ENCODE data around the gene TP53AIP1.

The TP53AIP1 gene

DNA sequence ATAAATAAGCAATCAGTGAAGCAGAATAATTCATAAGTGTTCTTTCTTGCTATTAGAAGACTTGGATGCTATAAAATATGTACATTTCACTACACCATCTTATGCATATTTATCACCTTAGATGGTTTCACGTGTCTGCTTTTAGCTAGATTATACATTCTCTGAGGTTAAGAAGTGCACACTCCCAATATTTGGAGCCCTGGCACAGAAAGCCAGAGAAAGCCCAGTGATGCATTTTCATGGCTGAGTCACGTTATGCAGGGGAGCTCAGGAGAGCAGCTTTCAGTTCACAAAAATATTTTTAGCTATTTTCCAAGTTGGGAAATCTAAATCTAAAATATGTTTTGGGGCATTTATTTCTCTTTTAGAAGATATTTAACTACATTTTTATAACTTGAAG is 5.1 kb upstream of the TP53AIP1 start:
- no peak for DNase-seq (ENCODE audit: insufficient read length, low spot score)
- FAIRE-seq = no peak
- no peak for TF ChIP-seq PAX5 (IDR thresholded peaks at IDR 0.05; ENCODE audit: insufficient read depth, low read length, severe bottlenecking)
- TF ChIP-seq SPI1 (IDR thresholded peaks at IDR 0.05; ENCODE audit: low read depth, low read length) = no peak
- no peak for TF ChIP-seq POLR2A (IDR thresholded peaks at IDR 0.05; ENCODE audit: low read depth, low read length)
- TF ChIP-seq POLR2AphosphoS5 (IDR thresholded peaks at IDR 0.05; ENCODE audit: low read depth, low read length) = no peak
- no peak for TF ChIP-seq POU2F2 (IDR thresholded peaks at IDR 0.05; ENCODE audit: low read depth, low read length)
- TF ChIP-seq TAF1 (IDR thresholded peaks at IDR 0.05; ENCODE audit: low read depth, low read length) = no peak

DNA sequence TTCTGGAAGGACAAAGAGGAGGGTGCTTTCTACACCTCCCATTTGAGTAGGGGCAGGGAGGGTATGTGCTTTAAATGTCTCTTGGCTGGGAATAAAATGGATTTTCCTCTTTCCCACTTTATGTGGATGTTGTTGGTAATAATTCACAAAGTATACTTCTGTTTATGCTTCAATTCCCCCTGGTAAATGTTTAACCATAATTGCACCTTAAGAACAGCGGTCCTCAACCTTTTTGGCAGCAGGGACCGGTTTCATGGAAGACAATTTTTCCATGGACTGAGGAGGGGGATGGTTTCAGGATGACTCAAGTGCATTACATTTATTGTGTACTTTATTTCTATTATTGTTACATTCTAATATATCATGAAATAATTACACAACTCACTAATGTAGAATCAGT is 4.0 kb upstream of the TP53AIP1 start:
- DNase-seq (ENCODE audit: insufficient read length, low spot score) (no peak), FAIRE-seq (no peak)
- no peak for TF ChIP-seq POLR2A (IDR thresholded peaks at IDR 0.05; ENCODE audit: low read depth, low read length)
- TF ChIP-seq PAX5 (IDR thresholded peaks at IDR 0.05; ENCODE audit: insufficient read depth, low read length, severe bottlenecking) = no peak
- TF ChIP-seq POU2F2 (IDR thresholded peaks at IDR 0.05; ENCODE audit: low read depth, low read length) = no peak
- TF ChIP-seq TAF1 (IDR thresholded peaks at IDR 0.05; ENCODE audit: low read depth, low read length) = no peak
- no peak for TF ChIP-seq POLR2AphosphoS5 (IDR thresholded peaks at IDR 0.05; ENCODE audit: low read depth, low read length)
- TF ChIP-seq SPI1 (IDR thresholded peaks at IDR 0.05; ENCODE audit: low read depth, low read length) = no peak

DNA sequence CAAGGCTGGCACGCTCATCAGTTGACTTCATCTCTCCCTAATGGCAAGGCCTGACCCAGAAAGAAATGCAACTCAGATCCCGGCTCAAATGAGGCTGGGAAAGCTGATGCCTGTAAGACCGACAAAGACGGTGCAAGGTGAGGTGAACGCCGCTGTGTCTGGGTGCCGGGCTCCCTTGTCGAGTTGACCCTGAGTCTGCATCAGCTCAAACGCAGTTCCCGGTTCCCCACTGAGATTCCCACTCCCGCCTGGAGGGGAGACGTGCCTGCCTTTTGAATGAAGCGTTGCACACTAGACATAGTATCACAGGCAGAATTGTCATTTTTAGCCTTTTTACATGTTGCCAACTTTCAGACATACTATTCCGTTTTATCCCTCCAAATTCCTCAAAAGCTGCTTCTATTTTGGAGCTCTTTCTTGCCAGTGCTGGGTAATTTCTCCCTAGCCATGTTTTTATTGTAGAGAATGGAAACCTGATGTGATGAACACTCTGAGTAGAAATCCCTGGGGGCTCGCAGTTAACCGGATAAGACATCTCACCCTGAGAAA is 831 bp upstream of the TP53AIP1 start:
- FAIRE-seq = no peak
- TF ChIP-seq TAF1 (IDR thresholded peaks at IDR 0.05; ENCODE audit: low read depth, low read length) (no peak), SPI1 (IDR thresholded peaks at IDR 0.05; ENCODE audit: low read depth, low read length) (no peak), PAX5 (IDR thresholded peaks at IDR 0.05; ENCODE audit: insufficient read depth, low read length, severe bottlenecking) (no peak), POU2F2 (IDR thresholded peaks at IDR 0.05; ENCODE audit: low read depth, low read length) (no peak), POLR2A (IDR thresholded peaks at IDR 0.05; ENCODE audit: low read depth, low read length) (no peak), POLR2AphosphoS5 (IDR thresholded peaks at IDR 0.05; ENCODE audit: low read depth, low read length) (no peak)

DNA sequence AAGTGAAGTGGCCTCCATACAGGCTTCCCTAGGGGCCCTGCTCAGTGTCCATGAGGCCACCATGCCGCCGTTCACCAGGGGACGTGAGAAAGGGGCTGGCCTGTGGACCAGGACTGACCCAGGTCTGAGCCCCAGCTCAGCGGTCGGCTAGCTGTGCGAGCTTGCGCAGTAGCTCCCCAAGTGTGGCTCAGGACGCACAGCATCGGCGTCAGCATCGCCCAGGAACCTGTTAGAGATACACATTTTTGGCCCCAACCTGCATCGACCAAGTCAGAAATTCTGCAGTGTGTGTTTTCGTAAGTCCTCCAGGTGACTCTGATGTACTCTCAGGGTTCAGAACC is 429 bp downstream of the TP53AIP1 start:
- DNase-seq (ENCODE audit: insufficient read length, low spot score) = no peak
- no peak for FAIRE-seq
- TF ChIP-seq POLR2A (IDR thresholded peaks at IDR 0.05; ENCODE audit: low read depth, low read length) = no peak

More for the DNA sequence above, 831 bp upstream of the TP53AIP1 start:
- no peak for DNase-seq (ENCODE audit: insufficient read length, low spot score)

DNA sequence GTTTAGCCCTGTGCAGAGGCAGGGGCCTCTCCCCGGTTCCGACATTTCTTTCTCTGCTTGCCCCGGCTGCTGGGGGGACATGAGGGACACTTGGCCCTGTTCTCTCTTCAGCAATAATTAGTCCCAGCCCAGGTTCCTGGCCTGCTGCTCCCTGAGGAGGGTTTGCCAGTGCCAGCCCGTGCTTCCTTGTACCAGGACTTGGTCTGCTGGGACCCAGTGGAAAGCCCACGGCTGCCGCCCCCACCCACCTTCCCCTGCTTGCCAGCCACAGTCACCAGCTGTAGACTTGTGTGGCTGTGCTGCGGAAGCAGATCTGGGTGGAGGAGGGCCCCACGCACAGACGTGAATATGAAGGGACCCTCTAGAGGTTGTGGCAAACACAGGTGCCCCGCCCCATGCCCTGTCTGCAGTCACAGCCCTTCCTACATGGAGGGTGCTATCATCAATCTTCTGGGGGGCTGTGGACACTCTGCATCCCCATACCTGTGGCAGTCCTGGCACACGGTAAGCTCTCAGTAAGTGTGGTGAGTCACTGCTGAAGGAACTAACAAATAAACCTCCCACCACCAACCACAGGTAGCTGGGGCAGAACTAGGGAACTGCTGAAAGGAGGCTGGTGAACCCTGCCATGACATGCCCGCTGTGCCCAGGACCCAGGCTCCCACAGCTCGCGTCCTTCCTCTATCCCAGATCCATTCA is 949 bp downstream of the TP53AIP1 start:
- no peak for TF ChIP-seq PAX5 (IDR thresholded peaks at IDR 0.05; ENCODE audit: insufficient read depth, low read length, severe bottlenecking)
- FAIRE-seq (no peak), DNase-seq (ENCODE audit: insufficient read length, low spot score) (no peak)

DNA sequence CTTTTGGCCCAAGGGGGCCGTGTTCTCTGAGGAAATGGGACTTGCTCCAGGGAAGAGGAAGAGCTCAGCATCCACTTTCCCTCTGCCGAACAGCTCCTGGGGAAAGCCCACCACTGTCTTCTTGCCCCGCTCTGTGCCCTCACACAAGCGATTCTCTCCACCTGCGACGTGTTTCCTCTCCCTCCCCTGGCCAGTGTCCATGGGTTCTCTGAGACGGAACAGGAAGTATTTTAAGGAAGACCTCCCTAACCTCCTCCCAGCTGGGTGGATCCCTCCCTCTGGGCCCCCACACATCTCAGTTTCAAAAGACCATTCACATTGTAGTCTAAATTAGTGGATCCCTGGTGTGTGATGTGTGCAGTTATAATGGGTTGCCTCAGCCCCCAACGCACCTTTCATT is 1.6 kb downstream of the TP53AIP1 start:
- DNase-seq (ENCODE audit: insufficient read length, low spot score) = no peak
- TF ChIP-seq POLR2A (IDR thresholded peaks at IDR 0.05; ENCODE audit: low read depth, low read length) = no peak
- TF ChIP-seq POU2F2 (IDR thresholded peaks at IDR 0.05; ENCODE audit: low read depth, low read length) = no peak
- TF ChIP-seq PAX5 (IDR thresholded peaks at IDR 0.05; ENCODE audit: insufficient read depth, low read length, severe bottlenecking) = no peak
- no peak for TF ChIP-seq POLR2AphosphoS5 (IDR thresholded peaks at IDR 0.05; ENCODE audit: low read depth, low read length)
- TF ChIP-seq TAF1 (IDR thresholded peaks at IDR 0.05; ENCODE audit: low read depth, low read length) = no peak
- no peak for TF ChIP-seq SPI1 (IDR thresholded peaks at IDR 0.05; ENCODE audit: low read depth, low read length)

DNA sequence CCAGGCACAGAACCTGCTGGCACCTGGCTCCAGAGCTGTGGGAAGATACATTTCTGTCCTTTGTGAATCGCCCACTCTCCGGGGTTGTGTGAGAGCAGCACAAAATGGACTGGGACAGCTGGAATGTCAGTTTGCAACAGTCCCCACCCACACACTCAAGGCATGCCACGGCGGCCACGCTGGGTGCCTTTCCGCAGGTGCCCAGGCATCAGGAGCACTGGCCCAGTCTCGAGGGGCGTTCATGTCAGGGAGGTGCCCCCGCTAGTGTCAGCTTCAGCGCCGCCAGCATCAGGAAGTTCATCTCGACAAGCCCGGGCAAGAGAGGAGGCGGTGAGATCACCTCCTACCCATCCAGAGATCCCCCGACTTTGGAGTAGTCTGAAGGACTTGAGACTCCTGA is 2.1 kb downstream of the TP53AIP1 start:
- TF ChIP-seq POU2F2 (IDR thresholded peaks at IDR 0.05; ENCODE audit: low read depth, low read length) = no peak
- no peak for TF ChIP-seq SPI1 (IDR thresholded peaks at IDR 0.05; ENCODE audit: low read depth, low read length)
- no peak for TF ChIP-seq POLR2A (IDR thresholded peaks at IDR 0.05; ENCODE audit: low read depth, low read length)
- no peak for TF ChIP-seq PAX5 (IDR thresholded peaks at IDR 0.05; ENCODE audit: insufficient read depth, low read length, severe bottlenecking)
- TF ChIP-seq POLR2AphosphoS5 (IDR thresholded peaks at IDR 0.05; ENCODE audit: low read depth, low read length) = no peak
- TF ChIP-seq TAF1 (IDR thresholded peaks at IDR 0.05; ENCODE audit: low read depth, low read length) = no peak
- DNase-seq (ENCODE audit: insufficient read length, low spot score) (no peak), FAIRE-seq (no peak)

More for the DNA sequence above, 1.6 kb downstream of the TP53AIP1 start:
- FAIRE-seq = no peak

DNA sequence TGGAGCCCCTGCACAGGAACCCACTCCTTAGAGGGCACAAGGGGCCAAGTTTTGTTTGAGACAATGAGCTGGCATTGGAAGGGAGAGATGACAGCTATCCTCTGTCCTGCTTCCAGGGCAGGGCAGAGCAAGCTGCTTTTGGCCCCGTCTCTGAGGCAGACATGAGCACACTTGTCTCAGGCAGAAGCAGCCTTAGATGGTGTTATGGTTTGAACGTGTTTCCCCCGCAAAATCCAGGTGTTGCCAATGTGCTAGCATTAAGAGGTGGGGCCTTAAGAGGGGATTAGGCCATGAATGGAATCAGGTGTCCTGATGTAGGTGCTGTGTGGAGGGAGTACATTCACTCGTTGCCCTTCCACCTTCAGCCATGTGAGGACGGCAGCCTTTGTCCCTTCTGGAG is 2.5 kb downstream of the TP53AIP1 start:
- no peak for FAIRE-seq
- DNase-seq (ENCODE audit: insufficient read length, low spot score) = no peak
- TF ChIP-seq SPI1 (IDR thresholded peaks at IDR 0.05; ENCODE audit: low read depth, low read length) = no peak
- no peak for TF ChIP-seq POLR2AphosphoS5 (IDR thresholded peaks at IDR 0.05; ENCODE audit: low read depth, low read length)
- TF ChIP-seq PAX5 (IDR thresholded peaks at IDR 0.05; ENCODE audit: insufficient read depth, low read length, severe bottlenecking) = no peak
- no peak for TF ChIP-seq TAF1 (IDR thresholded peaks at IDR 0.05; ENCODE audit: low read depth, low read length)
- no peak for TF ChIP-seq POLR2A (IDR thresholded peaks at IDR 0.05; ENCODE audit: low read depth, low read length)
- TF ChIP-seq POU2F2 (IDR thresholded peaks at IDR 0.05; ENCODE audit: low read depth, low read length) = no peak

DNA sequence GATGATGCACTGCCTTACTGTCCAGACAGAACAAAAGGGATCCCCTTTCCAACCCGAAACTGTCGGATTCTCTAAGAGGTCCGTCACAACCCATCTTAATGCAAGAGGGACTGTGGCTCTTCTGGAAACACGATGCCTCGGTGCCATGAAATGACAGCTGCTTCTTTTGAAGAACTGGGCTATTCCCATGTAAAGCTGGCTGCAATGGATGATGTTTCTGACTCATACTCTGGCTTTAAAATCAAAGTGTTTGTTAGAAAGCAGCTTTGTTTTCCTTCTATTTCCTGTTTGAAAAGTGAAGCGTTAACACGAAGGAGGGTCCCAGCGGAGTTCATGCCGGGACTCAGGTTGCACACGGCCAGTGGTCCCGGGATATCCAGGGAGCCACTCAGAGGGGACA is 3.1 kb downstream of the TP53AIP1 start:
- DNase-seq (ENCODE audit: insufficient read length, low spot score) (no peak), FAIRE-seq (no peak)
- no peak for TF ChIP-seq TAF1 (IDR thresholded peaks at IDR 0.05; ENCODE audit: low read depth, low read length)
- TF ChIP-seq PAX5 (IDR thresholded peaks at IDR 0.05; ENCODE audit: insufficient read depth, low read length, severe bottlenecking) = no peak
- no peak for TF ChIP-seq POLR2A (IDR thresholded peaks at IDR 0.05; ENCODE audit: low read depth, low read length)
- TF ChIP-seq POLR2AphosphoS5 (IDR thresholded peaks at IDR 0.05; ENCODE audit: low read depth, low read length) = no peak
- no peak for TF ChIP-seq SPI1 (IDR thresholded peaks at IDR 0.05; ENCODE audit: low read depth, low read length)
- TF ChIP-seq POU2F2 (IDR thresholded peaks at IDR 0.05; ENCODE audit: low read depth, low read length) = no peak

DNA sequence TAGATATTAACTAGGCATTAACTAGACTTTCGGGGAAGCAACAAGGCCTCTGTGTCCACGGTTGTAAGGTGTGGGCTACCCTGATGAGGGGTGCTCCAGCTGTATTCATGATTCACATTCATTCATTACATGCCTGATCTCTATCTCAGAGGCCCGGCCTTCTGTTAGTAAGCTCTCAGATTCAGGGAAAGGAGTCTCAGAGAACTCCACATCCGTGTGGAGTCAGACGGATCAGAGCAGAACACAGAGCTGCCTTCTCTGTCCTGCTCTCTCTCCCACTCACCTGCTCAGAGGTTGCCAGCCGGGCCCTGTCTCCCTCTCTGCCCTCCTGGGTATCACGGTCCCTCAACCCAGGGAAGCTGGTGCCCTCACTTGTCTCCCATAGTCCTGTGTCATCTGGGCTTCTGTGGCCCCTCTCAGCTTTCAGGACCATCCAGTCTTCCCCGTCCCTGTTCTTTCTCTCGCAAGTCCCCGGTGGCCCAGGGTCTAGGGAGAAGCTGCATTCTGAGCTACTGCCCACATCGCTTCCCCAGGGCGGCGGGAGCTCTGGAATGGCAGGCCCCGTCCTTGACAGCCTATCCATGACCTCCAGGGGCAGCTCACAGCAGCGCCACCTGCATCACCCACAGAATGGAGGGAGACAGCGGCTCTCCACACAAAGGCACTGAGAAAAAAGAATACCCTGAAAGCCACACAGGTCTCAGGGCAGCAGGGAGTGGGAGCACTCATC is 4.3 kb downstream of the TP53AIP1 start:
- DNase-seq (ENCODE audit: insufficient read length, low spot score) (no peak), FAIRE-seq (no peak)
- TF ChIP-seq POLR2AphosphoS5 (IDR thresholded peaks at IDR 0.05; ENCODE audit: low read depth, low read length) (no peak), SPI1 (IDR thresholded peaks at IDR 0.05; ENCODE audit: low read depth, low read length) (no peak), POU2F2 (IDR thresholded peaks at IDR 0.05; ENCODE audit: low read depth, low read length) (no peak), TAF1 (IDR thresholded peaks at IDR 0.05; ENCODE audit: low read depth, low read length) (no peak), PAX5 (IDR thresholded peaks at IDR 0.05; ENCODE audit: insufficient read depth, low read length, severe bottlenecking) (no peak), POLR2A (IDR thresholded peaks at IDR 0.05; ENCODE audit: low read depth, low read length) (no peak)
